Measurements from ENCODE around the gene C17orf75. TPM values are rescaled to one million over a fixed set of nuclear protein-coding genes. Genes with fewer than 3 reads are reported as not detected.

The C17orf75 gene
- total RNA-seq, 2 experiments from 2014 or later, result 66.1 to 70.9 TPM

DNA sequence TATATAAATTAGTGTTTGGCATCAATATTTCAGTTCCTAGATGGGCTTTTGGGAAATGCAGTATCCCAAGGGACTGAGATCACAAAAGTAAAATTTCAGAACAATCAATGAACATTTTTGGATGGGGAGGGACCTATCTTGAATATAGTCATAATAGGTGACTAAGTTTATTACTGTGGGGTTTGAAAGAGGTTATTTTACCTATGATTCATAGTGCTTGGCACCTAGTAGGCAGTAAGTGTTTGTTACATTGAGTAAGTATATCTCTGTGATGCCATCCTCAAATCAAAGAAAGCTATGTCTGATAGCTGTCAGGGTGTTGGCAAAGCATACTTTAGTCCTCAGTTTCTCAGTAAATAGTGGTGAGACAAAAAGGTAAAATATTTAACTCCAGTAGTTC lies 44.9 kb upstream of the C17orf75 start:
- intact Hi-C loops (cut with micrococcal nuclease; ENCODE audit: unreplicated experiment), result no loop called here
- Histone ChIP-seq H3K9me2 (ENCODE audit: insufficient read depth, low read length) (no peaks in the 10 kb centered on the region), H2AFZ (ENCODE audit: low read length) (no peak overlapping the region), H4K20me1 (ENCODE audit: insufficient read depth, low read length) (no peaks in the 10 kb centered on the region), H3K27ac (ENCODE audit: low read depth, low read length, poor library complexity, severe bottlenecking) (no peak overlapping the region), H3K4me2 (ENCODE audit: low read length) (no peak overlapping the region), H3K4me1 (ENCODE audit: insufficient read depth, low read length, poor library complexity, severe bottlenecking) (no peaks in the 10 kb centered on the region), H3K4me3 (ENCODE audit: low read depth, low read length, poor library complexity, severe bottlenecking) (no peak overlapping the region), H3K79me2 (ENCODE audit: insufficient read depth, low read depth, low read length) (no peaks in the 10 kb centered on the region), H3K9me3 (ENCODE audit: low read length) (no peaks in the 10 kb centered on the region), H3K36me3 (ENCODE audit: insufficient read depth, low read length) (peaks cover 16% of the 10 kb centered on the region)
- CTCF ChIA-PET (ENCODE audit: unreplicated experiment), result no interaction called here
- DNase-seq (ENCODE audit: low spot score), result no peak
- no TSS peak for BruUV-seq (replicated peaks)
- TF ChIP-seq EZH2phosphoT487 (IDR thresholded peaks at IDR 0.05; ENCODE audit: borderline replicate concordance, low read depth, low read length), result no peak
- TF ChIP-seq, protein P1, sequence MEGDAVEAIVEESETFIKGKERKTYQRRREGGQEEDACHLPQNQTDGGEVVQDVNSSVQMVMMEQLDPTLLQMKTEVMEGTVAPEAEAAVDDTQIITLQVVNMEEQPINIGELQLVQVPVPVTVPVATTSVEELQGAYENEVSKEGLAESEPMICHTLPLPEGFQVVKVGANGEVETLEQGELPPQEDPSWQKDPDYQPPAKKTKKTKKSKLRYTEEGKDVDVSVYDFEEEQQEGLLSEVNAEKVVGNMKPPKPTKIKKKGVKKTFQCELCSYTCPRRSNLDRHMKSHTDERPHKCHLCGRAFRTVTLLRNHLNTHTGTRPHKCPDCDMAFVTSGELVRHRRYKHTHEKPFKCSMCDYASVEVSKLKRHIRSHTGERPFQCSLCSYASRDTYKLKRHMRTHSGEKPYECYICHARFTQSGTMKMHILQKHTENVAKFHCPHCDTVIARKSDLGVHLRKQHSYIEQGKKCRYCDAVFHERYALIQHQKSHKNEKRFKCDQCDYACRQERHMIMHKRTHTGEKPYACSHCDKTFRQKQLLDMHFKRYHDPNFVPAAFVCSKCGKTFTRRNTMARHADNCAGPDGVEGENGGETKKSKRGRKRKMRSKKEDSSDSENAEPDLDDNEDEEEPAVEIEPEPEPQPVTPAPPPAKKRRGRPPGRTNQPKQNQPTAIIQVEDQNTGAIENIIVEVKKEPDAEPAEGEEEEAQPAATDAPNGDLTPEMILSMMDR (conservative IDR thresholded peaks at IDR 0.05; ENCODE audit: low read length), result no peak
- POLR2A ChIA-PET, result no interaction called here

DNA sequence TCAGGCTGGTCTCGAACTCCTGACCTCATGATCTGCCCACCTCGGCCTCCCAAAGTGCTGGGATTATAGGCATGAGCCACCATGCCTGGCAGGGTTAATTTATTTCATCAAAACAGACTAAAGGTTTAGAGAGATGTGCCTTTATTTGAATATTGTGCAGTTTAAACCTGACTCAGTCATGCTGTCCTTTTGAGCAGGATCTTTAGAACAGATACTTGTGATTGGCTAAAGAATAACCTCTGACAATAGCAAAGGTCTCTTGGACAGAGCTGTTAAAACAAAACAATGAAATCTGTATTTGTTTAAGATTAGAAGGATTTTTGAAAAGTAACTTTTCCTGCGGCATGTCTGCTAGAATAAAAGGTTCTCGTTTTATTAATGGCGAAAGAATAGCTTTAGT lies 44.0 kb upstream of the C17orf75 start:
- Histone ChIP-seq H3K36me3 (ENCODE audit: insufficient read depth, low read length) (peaks cover 24% of the 10 kb centered on the region), H3K79me2 (ENCODE audit: insufficient read depth, low read depth, low read length) (no peaks in the 10 kb centered on the region; the same call in 1 of the 2 replicates), H2AFZ (ENCODE audit: low read length) (no peak overlapping the region), H3K9me3 (ENCODE audit: low read length) (no peaks in the 10 kb centered on the region), H3K4me1 (ENCODE audit: insufficient read depth, low read length, poor library complexity, severe bottlenecking) (no peaks in the 10 kb centered on the region), H3K4me2 (ENCODE audit: low read length) (no peak overlapping the region), H3K9me2 (ENCODE audit: insufficient read depth, low read length) (no peaks in the 10 kb centered on the region), H4K20me1 (ENCODE audit: insufficient read depth, low read length) (no peaks in the 10 kb centered on the region), H3K27ac (ENCODE audit: low read depth, low read length, poor library complexity, severe bottlenecking) (no peak overlapping the region), H3K4me3 (ENCODE audit: low read depth, low read length, poor library complexity, severe bottlenecking) (no peak overlapping the region)
- intact Hi-C loops (cut with micrococcal nuclease; ENCODE audit: unreplicated experiment), result no loop called here
- CTCF ChIA-PET (ENCODE audit: unreplicated experiment), result no interaction called here
- BruUV-seq (replicated peaks), result no TSS peak
- TF ChIP-seq EZH2phosphoT487 (IDR thresholded peaks at IDR 0.05; ENCODE audit: borderline replicate concordance, low read depth, low read length), result no peak
- TF ChIP-seq, protein P1 (conservative IDR thresholded peaks at IDR 0.05; ENCODE audit: low read length), result no peak
- no peak for DNase-seq (ENCODE audit: low spot score)
- POLR2A ChIA-PET, result no interaction called here

DNA sequence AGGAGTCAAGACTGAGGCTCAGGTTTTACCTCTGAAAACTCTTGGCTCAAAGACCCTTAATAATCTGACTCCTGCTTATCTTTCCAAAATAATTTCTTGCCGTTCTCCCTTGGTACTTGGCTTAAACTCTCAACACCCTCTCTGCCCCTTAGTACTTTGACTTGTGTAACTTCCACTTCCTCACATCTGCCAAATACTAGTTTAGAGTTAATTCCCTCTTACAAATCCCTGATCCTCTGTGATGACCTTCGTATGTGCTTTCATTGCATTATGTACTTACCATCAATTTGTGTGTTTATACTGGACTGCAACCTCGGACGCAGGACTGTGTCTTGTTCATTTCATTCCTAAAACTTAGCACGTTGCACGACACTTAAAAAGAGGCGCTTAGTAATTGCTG lies 43.1 kb upstream of the C17orf75 start:
- no peak for DNase-seq (ENCODE audit: low spot score)
- no peaks in the 10 kb centered on the region for H3K9me2 ChIP-seq (ENCODE audit: insufficient read depth, low read length)
- no peak overlapping the region for H3K4me3 ChIP-seq (ENCODE audit: low read depth, low read length, poor library complexity, severe bottlenecking)
- CTCF ChIA-PET (ENCODE audit: unreplicated experiment), result no interaction called here
- peaks cover 33% of the 10 kb centered on the region for H3K36me3 ChIP-seq (ENCODE audit: insufficient read depth, low read length)
- POLR2A ChIA-PET, result no interaction called here
- intact Hi-C loops (cut with micrococcal nuclease; ENCODE audit: unreplicated experiment), result no loop called here
- H2AFZ ChIP-seq (ENCODE audit: low read length), result no peak overlapping the region
- H3K27ac ChIP-seq (ENCODE audit: low read depth, low read length, poor library complexity, severe bottlenecking), result no peak overlapping the region
- BruUV-seq (replicated peaks), result no TSS peak
- TF ChIP-seq, protein P1 (conservative IDR thresholded peaks at IDR 0.05; ENCODE audit: low read length), result no peak
- no peak for TF ChIP-seq EZH2phosphoT487 (IDR thresholded peaks at IDR 0.05; ENCODE audit: borderline replicate concordance, low read depth, low read length)
- H4K20me1 ChIP-seq (ENCODE audit: insufficient read depth, low read length), result no peaks in the 10 kb centered on the region
- no peaks in the 10 kb centered on the region; the same call in 1 of the 2 replicates for H3K79me2 ChIP-seq (ENCODE audit: insufficient read depth, low read depth, low read length)
- H3K4me1 ChIP-seq (ENCODE audit: insufficient read depth, low read length, poor library complexity, severe bottlenecking), result no peaks in the 10 kb centered on the region
- no peak overlapping the region for H3K4me2 ChIP-seq (ENCODE audit: low read length)
- H3K9me3 ChIP-seq (ENCODE audit: low read length), result no peaks in the 10 kb centered on the region
